Osteoblast (primary cell): ENCODE results near the gene GEMIN2. TPM values are rescaled to one million over a fixed set of nuclear protein-coding genes. Genes with fewer than 3 reads are reported as not detected.
A peak's percentile ranks its signal among the peaks of the same experiment; 100 is the strongest.
"Not testable (repeated sequence)": the region's sequence is repeated elsewhere in the genome, so short reads cannot be mapped to it uniquely, and the experiment has no call there.

Experiments used
- DNase-seq: peaks from one replicate; pipeline ENCODE4 v3.0.0; 2011; ENCODE audit warnings: low spot score, mixed read lengths; ENCODE audit not compliant: insufficient read length; ENCODE audit errors: missing footprints
- H2AFZ ChIP-seq: 2 replicates; pipeline ENCODE4 v1.6.0; 2011; ENCODE audit warnings: mild to moderate bottlenecking, low read length
- H3K27ac ChIP-seq: 2 replicates; pipeline ENCODE4 v1.5.1; 2011; ENCODE audit warnings: mild to moderate bottlenecking, low read depth, low read length, moderate library complexity
- H3K27me3 ChIP-seq: 2 replicates; pipeline ENCODE4 v1.6.0; 2012; ENCODE audit warnings: mild to moderate bottlenecking, control low read depth, inconsistent platforms, low read length, moderate library complexity; ENCODE audit not compliant: insufficient read depth
- H3K36me3 ChIP-seq: 2 replicates; pipeline ENCODE4 v1.5.1; 2011; ENCODE audit warnings: mild to moderate bottlenecking, low read length, control low read depth, moderate library complexity; ENCODE audit not compliant: insufficient read depth
- H3K4me1 ChIP-seq: 2 replicates; pipeline ENCODE4 v1.5.1; 2011; ENCODE audit warnings: mild to moderate bottlenecking, low read length, control low read depth, moderate library complexity; ENCODE audit not compliant: insufficient read depth
- H3K4me2 ChIP-seq: 2 replicates; pipeline ENCODE4 v1.6.0; 2011; ENCODE audit warnings: mild to moderate bottlenecking, low read length; ENCODE audit not compliant: insufficient read depth
- H3K4me3 ChIP-seq: fragments of 200-600 bp; sonication (generic); 3 replicates; pipeline ENCODE4 v1.5.1; 2012; ENCODE audit warnings: mild to moderate bottlenecking, low read length, inconsistent platforms; ENCODE audit not compliant: insufficient read depth
- H3K79me2 ChIP-seq: 2 replicates; pipeline ENCODE4 v1.6.0; 2012; ENCODE audit warnings: mild to moderate bottlenecking, low read length, control low read depth, inconsistent platforms; ENCODE audit not compliant: insufficient read depth
- H3K9me3 ChIP-seq: 2 replicates; pipeline ENCODE4 v1.5.1; 2011; ENCODE audit warnings: low read depth, low read length, control low read depth
- H4K20me1 ChIP-seq: 2 replicates; pipeline ENCODE4 v1.6.0; 2012; ENCODE audit warnings: mild to moderate bottlenecking, low read length, control low read depth; ENCODE audit not compliant: insufficient read depth
- total RNA-seq: library from RNA; depleted of rRNA; stranded (reverse); fragments of >200 nt; gene quantifications from 2 replicates; pipeline ENCODE4 v1.2.3, GENCODE V29; 2012
- TF ChIP-seq, protein P1 (sequence below): IDR thresholded peaks from 2 replicates; pipeline ENCODE4 v1.5.1; 2011; ENCODE audit warnings: mild to moderate bottlenecking, low read depth, low read length, moderate library complexity; ENCODE audit errors: extremely low read depth

Gene GEMIN2
- total RNA-seq, 1 donor: 24.2 TPM

DNA sequence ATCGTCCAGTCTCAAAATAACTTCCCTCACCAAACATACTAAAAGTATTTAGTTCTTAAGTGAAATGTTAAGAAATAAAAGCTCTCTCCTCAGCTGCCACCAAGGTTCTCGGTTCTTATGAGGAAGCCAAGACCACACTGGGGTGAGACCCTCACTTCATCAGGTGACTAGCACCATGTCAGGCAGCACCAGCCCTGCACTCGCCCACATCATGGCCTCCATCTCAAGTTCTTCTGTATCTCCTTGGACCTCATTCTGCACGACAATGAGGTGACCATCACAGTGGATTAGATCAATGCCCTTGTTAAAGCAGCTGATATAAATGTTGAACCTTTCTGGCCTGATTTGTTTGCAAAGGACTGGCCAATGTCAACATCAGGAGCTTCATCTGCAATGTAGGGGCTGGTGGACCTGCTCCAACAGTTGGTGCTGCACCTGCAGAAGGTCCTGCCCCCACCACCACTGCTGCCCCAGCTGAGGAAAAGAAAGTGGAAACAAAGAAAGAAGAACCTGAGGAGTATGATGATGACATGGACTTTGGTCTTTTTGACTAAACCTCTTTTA lies 23.5 kb upstream of the GEMIN2 start:
- no peak overlapping the region for H3K4me3 ChIP-seq
- peaks cover 34% of the 10 kb centered on the region for H4K20me1 ChIP-seq
- peaks cover 83% of the 10 kb centered on the region for H3K36me3 ChIP-seq
- TF ChIP-seq, protein P1, sequence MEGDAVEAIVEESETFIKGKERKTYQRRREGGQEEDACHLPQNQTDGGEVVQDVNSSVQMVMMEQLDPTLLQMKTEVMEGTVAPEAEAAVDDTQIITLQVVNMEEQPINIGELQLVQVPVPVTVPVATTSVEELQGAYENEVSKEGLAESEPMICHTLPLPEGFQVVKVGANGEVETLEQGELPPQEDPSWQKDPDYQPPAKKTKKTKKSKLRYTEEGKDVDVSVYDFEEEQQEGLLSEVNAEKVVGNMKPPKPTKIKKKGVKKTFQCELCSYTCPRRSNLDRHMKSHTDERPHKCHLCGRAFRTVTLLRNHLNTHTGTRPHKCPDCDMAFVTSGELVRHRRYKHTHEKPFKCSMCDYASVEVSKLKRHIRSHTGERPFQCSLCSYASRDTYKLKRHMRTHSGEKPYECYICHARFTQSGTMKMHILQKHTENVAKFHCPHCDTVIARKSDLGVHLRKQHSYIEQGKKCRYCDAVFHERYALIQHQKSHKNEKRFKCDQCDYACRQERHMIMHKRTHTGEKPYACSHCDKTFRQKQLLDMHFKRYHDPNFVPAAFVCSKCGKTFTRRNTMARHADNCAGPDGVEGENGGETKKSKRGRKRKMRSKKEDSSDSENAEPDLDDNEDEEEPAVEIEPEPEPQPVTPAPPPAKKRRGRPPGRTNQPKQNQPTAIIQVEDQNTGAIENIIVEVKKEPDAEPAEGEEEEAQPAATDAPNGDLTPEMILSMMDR: no peak
- H3K27ac ChIP-seq: no peak overlapping the region
- H3K79me2 ChIP-seq: peaks cover 70% of the 10 kb centered on the region
- H3K4me1 ChIP-seq: no peaks in the 10 kb centered on the region
- H3K27me3 ChIP-seq: no peaks in the 10 kb centered on the region
- DNase-seq: no peak
- no peaks in the 10 kb centered on the region for H3K9me3 ChIP-seq
- H2AFZ ChIP-seq: no peak overlapping the region
- H3K4me2 ChIP-seq: no peak overlapping the region

- Histone ChIP-seq H3K79me2 (peaks cover 76% of the 10 kb centered on the region), H3K9me3 (no peaks in the 10 kb centered on the region), H3K4me2 (no peak overlapping the region), H4K20me1 (peaks cover 40% of the 10 kb centered on the region), H2AFZ (no peak overlapping the region), H3K27me3 (no peaks in the 10 kb centered on the region), H3K4me3 (no peak overlapping the region), H3K36me3 (peaks cover 77% of the 10 kb centered on the region), H3K4me1 (no peaks in the 10 kb centered on the region), H3K27ac (no peak overlapping the region)
- no peak for DNase-seq
- TF ChIP-seq, protein P1: no peak
Observed at GRCh38 chr14:39091716-39092115, 22.4 kb upstream of the GEMIN2 start.

- Histone ChIP-seq H3K4me3 (no peak overlapping the region), H2AFZ (no peak overlapping the region), H3K79me2 (peaks cover 82% of the 10 kb centered on the region), H4K20me1 (peaks cover 51% of the 10 kb centered on the region), H3K27me3 (no peaks in the 10 kb centered on the region), H3K36me3 (peaks cover 63% of the 10 kb centered on the region), H3K4me2 (no peak overlapping the region), H3K9me3 (no peaks in the 10 kb centered on the region), H3K4me1 (peaks cover 12% of the 10 kb centered on the region), H3K27ac (no peak overlapping the region)
- DNase-seq: no peak
- TF ChIP-seq, protein P1: no peak
Observed at GRCh38 chr14:39094515-39094914, 19.6 kb upstream of the GEMIN2 start.

GRCh38 chr14:39097159-39097558 lies 17.0 kb upstream of the GEMIN2 start:
- peaks cover 45% of the 10 kb centered on the region for H3K36me3 ChIP-seq
- peaks cover 61% of the 10 kb centered on the region for H4K20me1 ChIP-seq
- H3K4me2 ChIP-seq: peak overlapping the region; percentile 19
- H3K9me3 ChIP-seq: no peaks in the 10 kb centered on the region
- no peaks in the 10 kb centered on the region for H3K27me3 ChIP-seq
- TF ChIP-seq, protein P1: no peak
- H3K27ac ChIP-seq: peak overlapping the region; percentile 39
- peaks cover 86% of the 10 kb centered on the region for H3K79me2 ChIP-seq
- H3K4me3 ChIP-seq: no peak overlapping the region
- no peak overlapping the region for H2AFZ ChIP-seq
- peaks cover 29% of the 10 kb centered on the region for H3K4me1 ChIP-seq
- DNase-seq: peak; percentile 73

DNA sequence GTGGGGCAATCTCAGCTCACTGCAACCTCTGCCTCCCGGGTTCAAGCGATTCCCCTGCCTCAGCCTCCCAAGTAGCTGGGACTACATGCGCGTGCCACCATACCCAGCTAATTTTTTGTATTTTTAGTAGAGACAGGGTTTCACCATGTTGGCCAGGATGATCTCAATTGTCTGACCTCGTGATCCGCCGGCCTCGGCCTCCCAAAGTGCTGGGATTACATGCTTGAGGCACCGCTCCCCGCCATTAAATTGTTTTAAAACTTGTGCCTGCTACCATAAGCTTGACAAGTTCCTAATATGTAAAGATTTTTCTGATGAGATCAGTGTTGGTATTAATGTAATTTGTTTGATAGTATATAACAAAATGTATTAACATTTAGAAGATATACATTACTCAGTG lies 14.9 kb upstream of the GEMIN2 start:
- not testable (repeated sequence) for H3K27ac ChIP-seq, H3K27me3 ChIP-seq, H2AFZ ChIP-seq, H3K4me3 ChIP-seq, H3K9me3 ChIP-seq, DNase-seq
- peaks cover 97% of the 10 kb centered on the region for H3K79me2 ChIP-seq
- peak overlapping the region; percentile 72 for H3K4me2 ChIP-seq
- peaks cover 30% of the 10 kb centered on the region for H3K4me1 ChIP-seq
- H4K20me1 ChIP-seq: peaks cover 53% of the 10 kb centered on the region
- H3K36me3 ChIP-seq: peaks cover 29% of the 10 kb centered on the region
